LNCaP clone FGC (cell line): Measurements from ENCODE around the gene P2RX1.

Source experiments
- DNase-seq: peaks from one replicate; pipeline ENCODE4 v3.0.0-alpha.2; 2011; ENCODE audit warnings: low read depth
- H3K4me3 ChIP-seq: 2 replicates; pipeline ENCODE4 v1.5.1; 2011; ENCODE audit warnings: mild to moderate bottlenecking, low read depth, low read length, control low read depth
- CTCF ChIP-seq: IDR thresholded peaks from 2 replicates; pipeline ENCODE4 v1.5.1; 2012; ENCODE audit warnings: mild to moderate bottlenecking; ENCODE audit not compliant: control insufficient read depth, insufficient read depth; ENCODE audit errors: extremely low read depth

P2RX1 gene

GRCh38 chr17:3912827-3913226 is 3.4 kb downstream of the P2RX1 start:
- H3K4me3 ChIP-seq = no peak overlapping the region
- no peak for TF ChIP-seq CTCF
- no peak for DNase-seq

DNA sequence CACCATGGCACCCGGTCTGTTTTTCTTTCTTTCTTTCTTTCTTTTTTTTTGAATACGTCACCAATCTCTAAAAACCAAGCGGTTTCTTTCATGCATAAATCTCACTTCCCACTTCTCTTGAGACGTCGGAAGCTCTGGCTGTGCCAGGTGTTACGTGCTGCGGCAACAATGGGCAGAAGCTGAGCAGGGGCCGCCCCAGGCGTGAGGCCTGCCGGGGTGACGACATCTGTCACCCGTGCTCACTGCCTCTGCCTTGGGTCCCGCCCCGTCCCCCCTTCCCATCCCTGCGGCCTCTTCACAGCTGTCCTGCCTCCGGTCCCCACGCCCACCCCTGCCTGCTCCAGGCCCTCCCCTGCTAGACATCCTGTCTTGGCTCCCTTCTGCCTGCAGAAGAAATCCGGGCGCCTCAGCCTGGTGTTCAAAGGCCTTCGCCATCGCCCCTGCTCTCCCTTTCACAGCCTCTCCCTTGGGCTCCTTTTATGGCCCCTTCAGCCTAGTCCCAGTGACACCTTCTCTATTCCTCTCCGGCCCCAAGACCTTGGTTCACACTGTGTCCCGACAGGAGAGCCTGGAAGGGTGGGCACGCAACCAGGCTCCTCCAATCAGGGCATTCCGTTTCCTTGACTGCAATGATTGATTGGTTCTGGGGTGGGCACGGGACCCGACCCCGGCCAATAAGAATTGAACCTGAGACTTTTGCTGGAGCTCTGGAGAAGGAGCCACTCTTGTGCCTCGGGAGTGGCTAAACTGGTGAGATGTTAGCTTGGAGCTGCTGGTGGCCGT is 4.8 kb downstream of the P2RX1 start:
- H3K4me3 ChIP-seq = no peak overlapping the region
- no peak for TF ChIP-seq CTCF
- no peak for DNase-seq

DNA sequence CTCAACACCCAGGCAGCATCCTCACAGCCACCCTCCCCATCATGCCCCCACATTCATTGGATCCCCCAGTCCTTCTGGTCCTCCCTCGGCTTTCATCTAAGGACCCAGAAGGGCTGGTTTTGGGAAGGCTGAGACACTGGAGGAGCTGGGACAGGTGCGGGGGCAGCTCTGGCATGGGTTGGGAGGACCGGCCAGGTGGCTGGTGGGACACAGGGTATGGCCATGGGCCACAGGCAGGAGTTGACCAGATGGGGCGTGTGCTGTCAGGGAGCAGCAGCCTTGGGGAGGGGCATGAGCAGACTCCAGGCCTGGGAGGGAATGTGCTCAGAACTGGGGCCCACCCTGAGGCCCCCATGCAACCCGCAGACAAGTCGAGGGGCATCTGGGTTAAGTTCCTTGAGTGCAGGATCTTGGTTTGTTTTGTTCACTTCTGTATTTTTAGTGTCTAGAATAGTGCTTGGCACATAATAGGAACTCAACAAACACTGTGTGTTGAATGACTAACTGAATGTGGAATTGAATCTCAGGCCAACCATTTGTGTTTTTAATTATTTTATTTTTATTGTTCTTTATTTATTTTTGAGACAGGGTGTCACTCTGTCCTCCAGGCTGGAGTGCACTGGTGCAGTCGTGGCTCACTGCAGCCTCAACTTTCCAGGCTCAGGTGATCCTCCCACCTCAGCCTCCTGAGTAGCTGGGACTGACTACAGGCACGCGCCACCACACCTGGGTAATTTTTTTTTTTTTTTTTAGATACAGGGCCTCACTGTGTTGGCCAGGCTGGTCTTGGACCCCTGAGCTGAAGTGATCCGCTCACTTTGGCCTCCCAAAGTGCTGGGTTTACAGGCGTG is 5.6 kb downstream of the P2RX1 start:
- no peak overlapping the region for H3K4me3 ChIP-seq
- DNase-seq = no peak
- no peak for TF ChIP-seq CTCF

DNA sequence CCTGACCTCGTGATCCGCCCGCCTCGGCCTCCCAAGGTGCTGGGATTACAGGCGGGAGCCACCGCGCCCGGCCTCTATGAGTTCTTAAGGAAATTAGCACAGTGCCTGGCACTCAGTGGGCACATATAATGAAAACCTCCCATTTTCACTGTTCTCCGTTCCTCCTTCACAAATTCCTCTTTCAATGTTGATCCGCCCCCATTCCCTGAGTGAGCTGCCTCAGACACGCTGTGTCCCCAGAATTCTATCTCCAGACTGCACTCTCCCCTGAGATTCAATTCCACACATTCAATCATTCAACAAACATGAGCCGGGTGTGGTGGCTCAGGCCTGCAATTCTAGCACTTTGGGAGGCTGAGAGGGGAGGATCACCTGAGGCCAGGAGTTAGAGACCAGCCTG is 7.0 kb downstream of the P2RX1 start:
- DNase-seq = no peak
- TF ChIP-seq CTCF = no peak
- H3K4me3 ChIP-seq = no peak overlapping the region

- no peak for DNase-seq
- no peak overlapping the region for H3K4me3 ChIP-seq
- peak; percentile 28; the same call in 1 of the 2 replicates for TF ChIP-seq CTCF
These were observed 8.6 kb downstream of the P2RX1 start for GRCh38 chr17:3907483-3908216.

DNA sequence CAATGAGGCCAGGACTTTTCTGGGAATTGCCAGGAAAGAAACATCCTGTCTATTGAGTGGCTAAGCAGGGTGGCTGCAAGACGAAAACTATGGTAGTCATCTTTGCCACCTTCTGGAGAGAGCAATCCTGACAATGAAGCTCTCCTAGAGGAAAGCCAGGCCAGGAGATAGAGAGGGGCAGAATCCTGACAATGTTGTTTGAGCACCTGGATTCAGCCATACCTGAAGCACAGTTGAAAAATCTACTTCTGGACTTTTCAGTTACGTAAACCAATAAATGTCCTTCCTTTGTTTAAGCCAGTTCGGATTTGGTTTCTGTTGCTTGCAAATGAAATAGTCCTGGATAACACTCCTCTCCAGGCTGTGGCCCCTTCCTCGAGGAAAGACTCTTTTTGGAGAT is 9.4 kb downstream of the P2RX1 start:
- H3K4me3 ChIP-seq = no peak overlapping the region
- no peak for DNase-seq
- no peak for TF ChIP-seq CTCF
